ENCODE data around the gene TEP1.
"Not testable (repeated sequence)": the region's sequence is repeated elsewhere in the genome, so short reads cannot be mapped to it uniquely, and the experiment has no call there.

TEP1 gene

GRCh38 chr14:20356422-20356821 is 56.9 kb downstream of the TEP1 start:
- DNase-seq (ENCODE audit: low read depth, low spot score), result no peak
- H3K4me3 ChIP-seq (ENCODE audit: low read length), result no peak overlapping the region

GRCh38 chr14:20350860-20351259 is 62.4 kb downstream of the TEP1 start:
- H3K4me3 ChIP-seq (ENCODE audit: low read length), result no peak overlapping the region
- DNase-seq (ENCODE audit: low read depth, low spot score), result no peak

GRCh38 chr14:20350282-20350681 is 63.0 kb downstream of the TEP1 start:
- H3K4me3 ChIP-seq (ENCODE audit: low read length), result no peak overlapping the region
- no peak for DNase-seq (ENCODE audit: low read depth, low spot score)

- no peak overlapping the region for H3K4me3 ChIP-seq (ENCODE audit: low read length)
- no peak for DNase-seq (ENCODE audit: low read depth, low spot score)
Observed at GRCh38 chr14:20347747-20348146, 65.6 kb downstream of the TEP1 start.

- no peak for DNase-seq (ENCODE audit: low read depth, low spot score)
- no peak overlapping the region for H3K4me3 ChIP-seq (ENCODE audit: low read length)
Observed at GRCh38 chr14:20346713-20347112, 66.6 kb downstream of the TEP1 start.

GRCh38 chr14:20345366-20345765 is 67.9 kb downstream of the TEP1 start:
- DNase-seq (ENCODE audit: low read depth, low spot score), result no peak
- H3K4me3 ChIP-seq (ENCODE audit: low read length), result no peak overlapping the region

- peak overlapping the region; percentile 94 for H3K4me3 ChIP-seq (ENCODE audit: low read length)
- no peak for DNase-seq (ENCODE audit: low read depth, low spot score)
Observed at GRCh38 chr14:20343862-20344220, 69.5 kb downstream of the TEP1 start.

GRCh38 chr14:20343092-20343861 is 70.0 kb downstream of the TEP1 start, which contains the start of gene PARP2:
TSS of gene PARP2 (plus strand) at chr14:20343635. CDS start at chr14:20343642, 7 bp downstream.
- H3K4me3 ChIP-seq (ENCODE audit: low read length), result peak within 1 kb of the TSS; percentile 94
- DNase-seq (ENCODE audit: low read depth, low spot score), result peak; percentile 99

GRCh38 chr14:20341646-20342045 is 71.7 kb downstream of the TEP1 start:
- no peak overlapping the region for H3K4me3 ChIP-seq (ENCODE audit: low read length)
- no peak for DNase-seq (ENCODE audit: low read depth, low spot score)

- DNase-seq (ENCODE audit: low read depth, low spot score); H3K4me3 ChIP-seq (ENCODE audit: low read length): not testable (repeated sequence)
Observed at GRCh38 chr14:20341032-20341431, 72.3 kb downstream of the TEP1 start.

- no peak for DNase-seq (ENCODE audit: low read depth, low spot score)
- no peak overlapping the region for H3K4me3 ChIP-seq (ENCODE audit: low read length)
Observed at GRCh38 chr14:20334017-20334416, 79.3 kb downstream of the TEP1 start.

- no peak for DNase-seq (ENCODE audit: low read depth, low spot score)
- peak overlapping the region; percentile 97 for H3K4me3 ChIP-seq (ENCODE audit: low read length)
Observed at GRCh38 chr14:20333494-20333841, 79.8 kb downstream of the TEP1 start.

- H3K4me3 ChIP-seq (ENCODE audit: low read length), result peak within 1 kb of the TSS; percentile 97
- peak; percentile 93 for DNase-seq (ENCODE audit: low read depth, low spot score)
Observed at GRCh38 chr14:20332788-20333493, 80.4 kb downstream of the TEP1 start, which contains the start of gene CCNB1IP1. TSS of gene CCNB1IP1 (minus strand) at chr14:20333279. CDS start at chr14:20316523, 16,756 bp downstream.

GRCh38 chr14:20332431-20332787 is 80.9 kb downstream of the TEP1 start:
- peak overlapping the region; percentile 97 for H3K4me3 ChIP-seq (ENCODE audit: low read length)
- no peak for DNase-seq (ENCODE audit: low read depth, low spot score)

GRCh38 chr14:20331053-20331613 is 82.2 kb downstream of the TEP1 start:
- DNase-seq (ENCODE audit: low read depth, low spot score), result no peak
- no peak overlapping the region for H3K4me3 ChIP-seq (ENCODE audit: low read length)

- DNase-seq (ENCODE audit: low read depth, low spot score), result no peak
- H3K4me3 ChIP-seq (ENCODE audit: low read length), result no peak overlapping the region
Observed at GRCh38 chr14:20329355-20329754, 83.9 kb downstream of the TEP1 start.

- no peak for DNase-seq (ENCODE audit: low read depth, low spot score)
- no peak overlapping the region for H3K4me3 ChIP-seq (ENCODE audit: low read length)
Observed at GRCh38 chr14:20328705-20329104, 84.6 kb downstream of the TEP1 start.

- no peak overlapping the region for H3K4me3 ChIP-seq (ENCODE audit: low read length)
- DNase-seq (ENCODE audit: low read depth, low spot score), result peak; percentile 67
Observed at GRCh38 chr14:20327005-20327869, 86.1 kb downstream of the TEP1 start.

- no peak overlapping the region for H3K4me3 ChIP-seq (ENCODE audit: low read length)
- no peak for DNase-seq (ENCODE audit: low read depth, low spot score)
Observed at GRCh38 chr14:20317720-20318119, 95.6 kb downstream of the TEP1 start.

Measured in Jurkat, Clone E6-1 (cell line).